NCI-H2171 (cell line): ENCODE results near the gene BARHL2.
A peak's percentile ranks its signal among the peaks of the same experiment; 100 is the strongest.

ENCODE experiments used
- DNase-seq: peaks from one replicate; lab custom pipeline; 2025; lab: John Stamatoyannopoulos, UW

Gene BARHL2

GRCh38 chr1:90724926-90725656, 8.0 kb upstream of the BARHL2 start:
- no peak for DNase-seq

DNA sequence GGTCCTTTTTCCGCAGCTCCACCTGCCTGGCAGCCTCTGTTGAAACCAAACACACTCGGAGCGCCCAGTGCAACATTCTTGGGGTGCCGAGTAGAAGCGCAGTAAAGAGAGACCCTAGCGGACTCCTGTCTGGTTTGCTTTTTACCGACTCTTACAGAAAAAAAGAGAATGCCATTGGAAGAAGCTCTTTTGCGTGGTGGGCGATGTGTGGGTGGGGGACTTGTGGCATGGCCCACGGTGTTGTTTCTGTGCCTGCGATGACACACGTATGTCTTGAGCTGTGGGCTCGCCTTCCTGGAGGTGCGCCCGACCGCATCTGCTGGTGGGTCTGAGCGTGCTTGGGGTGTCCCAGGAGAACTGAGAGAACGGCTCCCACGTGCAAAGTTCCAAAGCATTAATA, 7.3 kb upstream of the BARHL2 start:
- DNase-seq = no peak

GRCh38 chr1:90723590-90724108, 6.5 kb upstream of the BARHL2 start:
- DNase-seq = no peak

DNA sequence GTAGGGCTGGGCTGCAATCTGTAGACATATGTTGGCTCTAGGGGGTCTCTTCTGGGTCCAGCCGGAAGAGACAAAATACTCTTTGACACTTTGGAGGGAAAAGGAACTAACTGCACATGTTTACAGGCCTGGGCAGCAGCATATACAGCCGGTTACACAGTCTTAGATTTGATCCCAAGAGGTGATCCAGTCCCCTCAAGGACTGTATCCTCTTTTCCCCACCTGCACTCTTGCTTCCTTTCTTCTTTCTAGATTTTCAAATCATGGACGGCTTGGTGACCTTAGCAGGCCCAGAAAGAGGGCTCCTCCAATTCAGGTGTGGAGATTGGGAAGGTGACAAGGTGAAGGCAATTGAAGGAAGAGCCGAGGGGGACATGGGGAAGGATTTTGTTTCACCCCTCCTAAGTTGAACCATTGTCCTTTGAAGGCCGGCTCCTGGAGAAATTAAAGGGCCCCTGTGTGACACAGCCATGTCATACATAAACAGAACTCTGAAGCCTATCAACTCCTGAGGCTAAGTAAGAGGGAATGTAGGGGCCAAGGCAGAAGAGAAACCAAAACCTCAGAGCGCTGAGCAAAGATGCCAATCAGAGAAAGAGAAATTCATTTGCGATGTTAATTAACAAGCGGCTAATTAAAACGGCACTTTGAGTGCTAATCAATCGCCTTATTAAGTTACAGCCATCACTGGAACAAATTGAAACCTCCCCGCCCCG, 5.9 kb upstream of the BARHL2 start:
- no peak for DNase-seq

DNA sequence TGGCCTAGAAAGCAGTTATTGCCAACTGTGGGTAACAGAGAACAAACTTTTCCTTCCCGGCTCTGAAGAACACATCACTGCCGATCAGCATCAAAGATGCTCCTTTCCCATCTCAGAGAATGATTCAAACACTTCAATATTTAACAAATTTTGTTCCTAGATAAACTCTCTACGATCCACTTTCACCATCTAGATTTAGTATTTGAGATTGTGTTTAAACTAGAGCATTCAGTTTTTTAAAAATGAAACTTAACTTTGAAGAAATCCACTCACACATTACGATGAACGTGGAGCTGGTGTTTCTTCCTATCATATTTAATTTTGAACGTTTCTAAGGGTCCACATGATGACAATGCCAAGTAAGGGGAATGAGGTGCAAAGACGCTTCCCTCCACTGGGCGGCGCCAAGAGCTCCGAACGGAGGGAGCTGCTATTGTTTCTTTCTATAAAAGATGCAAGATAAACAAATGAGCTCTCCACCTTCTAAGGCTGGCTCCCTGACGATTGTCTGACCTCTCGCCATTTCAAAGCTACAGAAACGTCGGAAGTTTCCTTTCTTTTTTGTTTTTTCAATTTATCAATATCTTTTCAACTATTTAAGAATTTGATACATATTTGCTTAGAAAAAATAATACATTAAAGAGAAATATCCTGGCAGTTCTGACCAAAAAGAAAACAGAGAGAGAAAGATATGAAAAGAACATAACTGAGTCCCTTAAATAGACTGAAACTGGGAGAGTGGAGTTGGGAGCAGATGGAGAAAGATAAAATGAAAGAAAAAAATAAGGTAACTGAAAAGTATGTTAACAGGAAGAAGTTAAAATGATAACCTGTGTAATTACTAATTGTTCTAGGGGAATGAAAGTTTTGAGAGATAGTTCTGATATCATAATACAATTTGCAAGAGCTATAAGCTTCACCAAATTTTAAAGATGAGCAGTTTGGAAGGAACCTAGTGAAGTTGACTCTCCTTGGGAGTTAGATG, 4.4 kb upstream of the BARHL2 start:
- peak; percentile 43 for DNase-seq

GRCh38 chr1:90720145-90720636, 3.1 kb upstream of the BARHL2 start:
- no peak for DNase-seq

DNA sequence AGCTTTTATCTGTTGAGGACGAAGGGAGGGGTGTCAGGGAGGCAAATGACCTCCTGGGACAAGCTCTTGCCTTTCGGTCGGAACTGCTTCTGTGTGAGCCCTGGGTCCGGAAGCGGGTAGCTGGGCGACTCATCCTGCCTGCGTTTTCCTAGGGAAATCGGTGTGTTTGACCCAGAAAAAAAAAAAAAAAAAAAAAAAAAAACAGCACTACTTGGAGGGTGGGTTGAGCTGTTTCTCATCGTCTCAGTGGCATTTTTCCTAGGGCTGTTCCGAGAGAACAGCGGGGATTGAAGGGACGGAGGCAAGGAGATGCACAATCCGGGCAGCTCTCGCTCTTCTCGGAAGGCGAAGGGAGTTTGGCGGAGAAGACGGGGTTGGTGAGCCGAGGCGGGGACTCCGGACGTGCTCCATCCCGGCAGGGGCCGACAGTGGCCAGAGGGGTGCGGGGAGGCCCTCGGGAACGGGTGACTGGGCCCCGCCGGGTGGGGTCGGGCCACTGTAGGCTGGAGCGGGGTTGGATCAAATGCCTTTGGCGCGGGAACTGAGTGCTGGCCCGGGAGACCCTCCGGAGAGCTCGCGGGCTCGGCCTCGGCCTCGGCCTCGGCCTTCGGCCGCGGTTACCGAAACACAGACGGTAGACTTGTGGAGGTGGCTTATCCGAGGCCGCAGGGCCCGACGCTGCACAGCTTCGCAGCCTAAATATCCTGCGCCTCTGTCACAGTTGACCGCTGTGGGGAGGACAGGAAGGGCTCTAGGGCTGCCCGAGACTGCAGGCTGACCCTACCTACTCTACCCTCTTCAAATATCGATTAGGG, 2.4 kb upstream of the BARHL2 start:
- no peak for DNase-seq

- no peak for DNase-seq
Observed at GRCh38 chr1:90718411-90719329, 1.6 kb upstream of the BARHL2 start.

GRCh38 chr1:90717665-90718410, 736 bp upstream of the BARHL2 start:
- peak; percentile 21 for DNase-seq

DNA sequence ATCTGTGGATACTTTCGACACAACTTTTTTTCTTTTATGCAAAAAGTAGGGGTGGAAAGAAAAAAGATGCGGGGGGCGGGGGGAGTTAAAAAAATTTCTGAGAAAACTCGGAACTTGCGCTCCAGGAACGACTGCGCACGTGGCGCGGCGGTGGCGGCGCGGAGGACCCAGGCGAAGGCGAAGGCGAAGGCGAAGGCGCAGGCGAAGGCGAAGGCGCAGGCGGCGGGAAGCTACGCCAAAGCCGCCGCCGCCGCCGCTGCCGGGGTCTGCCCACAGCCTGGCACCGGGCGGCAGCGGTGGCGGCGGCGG, 208 bp upstream of the BARHL2 start:
- DNase-seq = no peak

GRCh38 chr1:90716243-90716551, 905 bp downstream of the BARHL2 start:
- DNase-seq = no peak

- DNase-seq = no peak
Observed at GRCh38 chr1:90715309-90715708, 1.8 kb downstream of the BARHL2 start.

DNA sequence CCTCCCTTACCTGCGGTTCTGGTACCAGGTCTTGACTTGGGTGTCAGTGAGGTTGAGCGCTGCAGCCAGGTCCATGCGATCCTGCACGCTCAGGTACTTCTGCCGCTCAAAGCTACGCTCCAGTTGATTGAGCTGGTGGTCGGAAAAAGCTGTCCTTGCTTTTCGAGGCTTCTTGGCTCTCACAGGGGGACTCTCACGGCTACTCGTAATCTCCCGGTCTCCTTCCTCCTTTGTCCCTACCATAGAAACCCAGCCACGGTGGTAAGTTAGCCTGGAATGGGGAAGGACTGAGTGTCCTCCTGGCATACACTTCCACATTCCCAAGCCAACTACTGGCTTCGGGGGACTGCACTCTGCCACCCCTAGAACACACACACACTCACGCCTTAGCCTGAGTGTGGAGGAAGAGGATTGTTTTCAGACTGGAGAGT, 2.6 kb downstream of the BARHL2 start:
- DNase-seq = no peak

DNA sequence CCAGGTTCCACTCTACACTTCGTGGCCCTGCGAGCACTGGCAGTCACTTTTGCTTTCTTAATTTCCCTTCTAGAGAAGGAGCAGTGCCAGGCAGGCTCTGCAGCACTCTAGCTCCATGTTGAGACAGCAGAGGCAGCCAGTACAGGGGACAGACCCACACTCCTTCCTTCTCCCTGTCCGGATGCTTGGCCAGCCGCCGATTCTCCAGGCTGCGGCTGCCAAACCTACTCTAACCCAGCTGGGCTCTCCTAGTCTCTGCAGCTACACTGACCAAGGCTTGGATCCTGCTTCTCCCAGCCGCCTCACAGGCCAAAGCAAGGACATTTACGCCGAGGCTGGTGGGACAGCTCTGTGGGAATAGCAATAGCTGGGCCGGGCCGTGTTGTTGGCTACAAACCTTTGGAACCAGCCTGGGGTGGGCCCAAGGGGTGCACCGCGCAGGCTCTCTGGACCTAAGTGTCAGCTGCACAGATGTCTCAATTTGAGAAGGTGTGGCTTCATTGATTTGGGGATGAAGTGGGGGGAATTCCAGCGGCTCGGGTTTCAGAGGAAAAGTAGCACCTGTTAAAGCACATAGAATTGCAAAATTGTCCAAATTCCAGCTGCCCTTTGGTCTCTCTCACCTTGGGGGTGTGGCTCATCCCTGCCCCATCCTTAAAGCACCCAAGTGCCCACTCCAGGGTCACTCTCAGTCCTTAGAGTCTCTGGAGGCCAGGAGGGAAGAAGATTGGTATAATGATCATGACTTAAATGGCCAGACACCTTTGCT, 3.2 kb downstream of the BARHL2 start:
- DNase-seq = no peak

- no peak for DNase-seq
Observed at GRCh38 chr1:90712915-90713730, 4.0 kb downstream of the BARHL2 start.

- DNase-seq = no peak
Observed at GRCh38 chr1:90712153-90712856, 4.8 kb downstream of the BARHL2 start.

- no peak for DNase-seq
Observed at GRCh38 chr1:90711696-90712095, 5.4 kb downstream of the BARHL2 start.
